Activated naive CD8-positive, alpha-beta T cell (primary cell): ENCODE results near the gene TMEM244.
"Not testable (repeated sequence)": the region's sequence is repeated elsewhere in the genome, so short reads cannot be mapped to it uniquely, and the experiment has no call there.

Experiments
- H3K27ac Mint-ChIP-seq: one replicate; pipeline ENCODE4 v1.8.0; 2021; ENCODE audit warnings: mixed read lengths
- H3K27me3 Mint-ChIP-seq: one replicate; pipeline ENCODE4 v1.8.0; 2021; ENCODE audit warnings: mixed read lengths
- H3K36me3 Mint-ChIP-seq: one replicate; pipeline ENCODE4 v1.8.0; 2021; ENCODE audit warnings: mixed read lengths
- H3K4me1 Mint-ChIP-seq: one replicate; pipeline ENCODE4 v1.8.0; 2021; ENCODE audit warnings: low read depth, mixed read lengths
- H3K4me3 Mint-ChIP-seq: one replicate; pipeline ENCODE4 v1.8.0; 2021; ENCODE audit warnings: mild to moderate bottlenecking, mixed read lengths
- H3K9me3 Mint-ChIP-seq: one replicate; pipeline ENCODE4 v1.8.0; 2021; ENCODE audit warnings: low read depth, mixed read lengths

TMEM244 gene

GRCh38 chr6:129882510-129883023 is 21.5 kb upstream of the TMEM244 start:
- no peak overlapping the region for H3K4me3 Mint-ChIP-seq
- no peak overlapping the region for H3K27ac Mint-ChIP-seq
- H3K4me1 Mint-ChIP-seq, result no peaks in the 10 kb centered on the region
- peaks cover 7% of the 10 kb centered on the region for H3K27me3 Mint-ChIP-seq
- H3K9me3 Mint-ChIP-seq, result no peaks in the 10 kb centered on the region
- H3K36me3 Mint-ChIP-seq, result peaks cover 16% of the 10 kb centered on the region

GRCh38 chr6:129877894-129878293 is 16.8 kb upstream of the TMEM244 start:
- not testable (repeated sequence) for H3K4me3 Mint-ChIP-seq, H3K27me3 Mint-ChIP-seq, H3K27ac Mint-ChIP-seq, H3K4me1 Mint-ChIP-seq, H3K9me3 Mint-ChIP-seq
- peaks cover 16% of the 10 kb centered on the region for H3K36me3 Mint-ChIP-seq

- Mint-ChIP-seq H3K4me3 (no peak overlapping the region), H3K9me3 (no peaks in the 10 kb centered on the region), H3K36me3 (peaks cover 6% of the 10 kb centered on the region), H3K27me3 (peaks cover 1% of the 10 kb centered on the region), H3K4me1 (peaks cover 9% of the 10 kb centered on the region), H3K27ac (no peak overlapping the region)
Measured at GRCh38 chr6:129875610-129876520, 14.8 kb upstream of the TMEM244 start.

- Mint-ChIP-seq H3K9me3 (no peaks in the 10 kb centered on the region), H3K4me1 (peaks cover 9% of the 10 kb centered on the region), H3K27ac (no peak overlapping the region)
Measured at GRCh38 chr6:129874837-129875236, 13.7 kb upstream of the TMEM244 start.

GRCh38 chr6:129872586-129872985 is 11.5 kb upstream of the TMEM244 start:
- no peak overlapping the region for H3K4me3 Mint-ChIP-seq
- no peaks in the 10 kb centered on the region for H3K9me3 Mint-ChIP-seq
- no peaks in the 10 kb centered on the region for H3K36me3 Mint-ChIP-seq
- peaks cover 9% of the 10 kb centered on the region for H3K4me1 Mint-ChIP-seq
- H3K27me3 Mint-ChIP-seq, result no peaks in the 10 kb centered on the region
- H3K27ac Mint-ChIP-seq, result no peak overlapping the region

More at GRCh38 chr6:129874837-129875236, 13.7 kb upstream of the TMEM244 start:
- no peak overlapping the region for H3K4me3 Mint-ChIP-seq
- no peaks in the 10 kb centered on the region for H3K27me3 Mint-ChIP-seq
- peaks cover 5% of the 10 kb centered on the region for H3K36me3 Mint-ChIP-seq

GRCh38 chr6:129871221-129871620 is 10.1 kb upstream of the TMEM244 start:
- peaks cover 8% of the 10 kb centered on the region for H3K4me1 Mint-ChIP-seq
- H3K27ac Mint-ChIP-seq, result no peak overlapping the region
- no peaks in the 10 kb centered on the region for H3K36me3 Mint-ChIP-seq
- no peaks in the 10 kb centered on the region for H3K9me3 Mint-ChIP-seq
- no peaks in the 10 kb centered on the region for H3K27me3 Mint-ChIP-seq
- no peak overlapping the region for H3K4me3 Mint-ChIP-seq

GRCh38 chr6:129867403-129867802 is 6.3 kb upstream of the TMEM244 start:
- H3K36me3 Mint-ChIP-seq, result no peaks in the 10 kb centered on the region
- H3K9me3 Mint-ChIP-seq, result no peaks in the 10 kb centered on the region
- H3K27me3 Mint-ChIP-seq, result no peaks in the 10 kb centered on the region
- no peak overlapping the region for H3K27ac Mint-ChIP-seq
- H3K4me3 Mint-ChIP-seq, result no peak overlapping the region
- H3K4me1 Mint-ChIP-seq, result no peaks in the 10 kb centered on the region

- Mint-ChIP-seq H3K27me3 (no peaks in the 10 kb centered on the region), H3K9me3 (no peaks in the 10 kb centered on the region), H3K4me1 (peaks cover 2% of the 10 kb centered on the region), H3K4me3 (no peak overlapping the region), H3K36me3 (no peaks in the 10 kb centered on the region), H3K27ac (no peak overlapping the region)
Measured at GRCh38 chr6:129866688-129867087, 5.6 kb upstream of the TMEM244 start.

GRCh38 chr6:129866256-129866655 is 5.1 kb upstream of the TMEM244 start:
- Mint-ChIP-seq H3K4me1 (peaks cover 2% of the 10 kb centered on the region), H3K27ac (no peak overlapping the region), H3K4me3 (no peak overlapping the region), H3K36me3 (no peaks in the 10 kb centered on the region), H3K27me3 (no peaks in the 10 kb centered on the region), H3K9me3 (no peaks in the 10 kb centered on the region)

- Mint-ChIP-seq H3K36me3 (no peaks in the 10 kb centered on the region), H3K27ac (no peak overlapping the region), H3K4me3 (no peak overlapping the region), H3K9me3 (no peaks in the 10 kb centered on the region), H3K4me1 (peaks cover 6% of the 10 kb centered on the region), H3K27me3 (no peaks in the 10 kb centered on the region)
Measured at GRCh38 chr6:129865013-129865412, 3.9 kb upstream of the TMEM244 start.

- Mint-ChIP-seq H3K27ac (no peak overlapping the region), H3K9me3 (no peaks in the 10 kb centered on the region), H3K36me3 (no peaks in the 10 kb centered on the region)
Measured at GRCh38 chr6:129863664-129864063, 2.5 kb upstream of the TMEM244 start.

GRCh38 chr6:129859524-129859923 is 1.6 kb downstream of the TMEM244 start:
- H3K9me3 Mint-ChIP-seq, result no peaks in the 10 kb centered on the region
- H3K27me3 Mint-ChIP-seq, result no peaks in the 10 kb centered on the region
- no peaks in the 10 kb centered on the region for H3K36me3 Mint-ChIP-seq
- no peak overlapping the region for H3K27ac Mint-ChIP-seq
- no peak overlapping the region for H3K4me3 Mint-ChIP-seq
- H3K4me1 Mint-ChIP-seq, result peaks cover 6% of the 10 kb centered on the region

More at GRCh38 chr6:129863664-129864063, 2.5 kb upstream of the TMEM244 start:
- Mint-ChIP-seq H3K4me3 (no peak overlapping the region), H3K4me1 (peaks cover 6% of the 10 kb centered on the region), H3K27me3 (no peaks in the 10 kb centered on the region)

GRCh38 chr6:129857838-129858237 is 3.3 kb downstream of the TMEM244 start:
- H3K27me3 Mint-ChIP-seq, result no peaks in the 10 kb centered on the region
- no peak overlapping the region for H3K4me3 Mint-ChIP-seq
- peaks cover 6% of the 10 kb centered on the region for H3K4me1 Mint-ChIP-seq
- H3K27ac Mint-ChIP-seq, result no peak overlapping the region
- H3K36me3 Mint-ChIP-seq, result no peaks in the 10 kb centered on the region
- H3K9me3 Mint-ChIP-seq, result no peaks in the 10 kb centered on the region

GRCh38 chr6:129853996-129854711 is 7.0 kb downstream of the TMEM244 start:
- no peaks in the 10 kb centered on the region for H3K9me3 Mint-ChIP-seq
- H3K27ac Mint-ChIP-seq, result no peak overlapping the region
- H3K4me1 Mint-ChIP-seq, result no peaks in the 10 kb centered on the region
- no peaks in the 10 kb centered on the region for H3K27me3 Mint-ChIP-seq
- no peak overlapping the region for H3K4me3 Mint-ChIP-seq
- H3K36me3 Mint-ChIP-seq, result no peaks in the 10 kb centered on the region

- Mint-ChIP-seq H3K36me3 (no peaks in the 10 kb centered on the region), H3K4me3 (no peak overlapping the region), H3K27me3 (peaks cover 4% of the 10 kb centered on the region), H3K27ac (no peak overlapping the region), H3K9me3 (no peaks in the 10 kb centered on the region), H3K4me1 (no peaks in the 10 kb centered on the region)
Measured at GRCh38 chr6:129852257-129852858, 8.8 kb downstream of the TMEM244 start.
